Right atrium auricular region (tissue), 2 donors: ENCODE data around the gene PPARGC1A. TPM values are rescaled to one million over a fixed set of nuclear protein-coding genes. Genes with fewer than 3 reads are reported as not detected.

ENCODE experiments used
- DNase-seq: peaks from one replicate; pipeline ENCODE4 v3.0.0-alpha.2; 2019; ENCODE audit warnings: low spot score
- H3K27ac ChIP-seq, 2 donors: fragments of 200-600 bp; sonication (generic); 1 replicate in 1 of 2; 2 replicates in 1 of 2; pipeline ENCODE4 v1.5.1; 2016 to 2019
- H3K27me3 ChIP-seq, 2 donors: fragments of 200-600 bp; sonication (generic); one replicate each; pipeline versions ENCODE4 v1.5.1 to v1.6.0; 2017 to 2019
- H3K36me3 ChIP-seq: fragments of 200-600 bp; sonication (generic); one replicate; pipeline ENCODE4 v1.5.1; 2016
- H3K4me1 ChIP-seq, 2 donors: fragments of 200-600 bp; sonication (generic); one replicate each; pipeline versions ENCODE4 v1.5.1 to v1.6.0; 2017 to 2019
- H3K4me3 ChIP-seq, 2 donors: fragments of 200-600 bp; sonication (generic); 1 replicate in 1 of 2; 2 replicates in 1 of 2; pipeline ENCODE4 v1.5.1; 2017 to 2019; ENCODE audit warnings: mild to moderate bottlenecking in 1 of 2, moderate library complexity in 1 of 2
- H3K9me3 ChIP-seq, 2 donors: fragments of 200-600 bp; sonication (generic); one replicate each; pipeline ENCODE4 v1.5.1; 2019
- total RNA-seq, 2 donors: library from RNA; depleted of rRNA; stranded (reverse); fragments of >200 nt; gene quantifications; one replicate each; pipeline ENCODE4 v1.1.0, GENCODE V29; 2016
- TF ChIP-seq, protein P1 (sequence below), 2 donors: fragments of 200-600 bp; sonication (generic); IDR thresholded peaks; one replicate each; pipeline ENCODE4 v1.5.1; 2019; ENCODE audit warnings: antibody characterized with exemption in 2 of 2

The PPARGC1A gene
- total RNA-seq, 2 donors from 2014 or later = 41.6 to 72.3 TPM

DNA sequence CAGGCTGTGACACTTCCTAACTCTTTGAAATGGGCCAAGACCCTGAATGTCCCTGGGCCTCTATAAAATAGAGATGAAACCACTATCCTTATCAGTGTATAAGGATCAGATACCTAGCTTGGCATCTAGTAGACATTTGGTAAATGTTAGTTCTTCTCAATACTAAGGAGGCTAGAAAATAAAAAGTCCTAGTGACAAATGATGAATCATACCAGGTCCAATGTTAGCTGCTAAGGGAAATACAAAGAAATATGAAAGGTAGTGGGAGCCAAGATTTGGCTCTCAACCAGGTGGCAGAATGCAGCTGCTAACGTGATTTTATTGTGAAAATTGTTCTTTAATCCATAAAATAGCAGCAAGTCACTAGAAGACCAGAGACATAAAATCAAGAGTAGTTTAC, 19.8 kb upstream of the PPARGC1A start:
- TF ChIP-seq, protein P1, sequence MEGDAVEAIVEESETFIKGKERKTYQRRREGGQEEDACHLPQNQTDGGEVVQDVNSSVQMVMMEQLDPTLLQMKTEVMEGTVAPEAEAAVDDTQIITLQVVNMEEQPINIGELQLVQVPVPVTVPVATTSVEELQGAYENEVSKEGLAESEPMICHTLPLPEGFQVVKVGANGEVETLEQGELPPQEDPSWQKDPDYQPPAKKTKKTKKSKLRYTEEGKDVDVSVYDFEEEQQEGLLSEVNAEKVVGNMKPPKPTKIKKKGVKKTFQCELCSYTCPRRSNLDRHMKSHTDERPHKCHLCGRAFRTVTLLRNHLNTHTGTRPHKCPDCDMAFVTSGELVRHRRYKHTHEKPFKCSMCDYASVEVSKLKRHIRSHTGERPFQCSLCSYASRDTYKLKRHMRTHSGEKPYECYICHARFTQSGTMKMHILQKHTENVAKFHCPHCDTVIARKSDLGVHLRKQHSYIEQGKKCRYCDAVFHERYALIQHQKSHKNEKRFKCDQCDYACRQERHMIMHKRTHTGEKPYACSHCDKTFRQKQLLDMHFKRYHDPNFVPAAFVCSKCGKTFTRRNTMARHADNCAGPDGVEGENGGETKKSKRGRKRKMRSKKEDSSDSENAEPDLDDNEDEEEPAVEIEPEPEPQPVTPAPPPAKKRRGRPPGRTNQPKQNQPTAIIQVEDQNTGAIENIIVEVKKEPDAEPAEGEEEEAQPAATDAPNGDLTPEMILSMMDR (IDR thresholded peaks at IDR 0.05) = no peak
- no peaks in the 10 kb centered on the region for H3K36me3 ChIP-seq
- DNase-seq = no peak
- no peaks in the 10 kb centered on the region for H3K9me3 ChIP-seq
- no peak overlapping the region for H3K4me3 ChIP-seq
- no peak overlapping the region for H3K27ac ChIP-seq
- H3K4me1 ChIP-seq = peaks cover 0 to 4% of the 10 kb centered on the region in 2 donors
- no peaks in the 10 kb centered on the region for H3K27me3 ChIP-seq

DNA sequence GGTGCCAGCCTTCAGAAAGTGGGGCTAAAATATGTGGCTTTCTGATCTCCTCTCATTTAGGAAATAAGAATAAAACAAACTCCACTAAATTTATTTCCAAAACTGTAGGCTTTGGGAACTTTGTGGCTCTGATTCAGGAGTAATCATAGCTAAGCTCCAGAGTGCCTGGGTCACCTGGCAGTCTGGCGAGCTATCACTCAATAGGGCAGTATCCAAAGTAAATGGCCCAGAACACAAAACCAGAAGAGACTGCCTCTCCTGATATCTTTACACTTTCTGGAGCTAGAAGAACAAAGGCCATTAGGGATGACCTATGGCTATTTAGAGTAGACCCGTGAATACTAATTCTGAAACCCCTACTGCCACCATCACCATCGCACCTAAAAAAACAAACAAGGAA, 17.0 kb upstream of the PPARGC1A start:
- no peak for DNase-seq
- no peaks in the 10 kb centered on the region for H3K27me3 ChIP-seq
- TF ChIP-seq, protein P1 (IDR thresholded peaks at IDR 0.05) = no peak
- H3K27ac ChIP-seq = no peak overlapping the region
- H3K4me3 ChIP-seq = no peak overlapping the region
- H3K9me3 ChIP-seq = no peaks in the 10 kb centered on the region
- peaks cover 0 to 4% of the 10 kb centered on the region in 2 donors for H3K4me1 ChIP-seq
- no peaks in the 10 kb centered on the region for H3K36me3 ChIP-seq

DNA sequence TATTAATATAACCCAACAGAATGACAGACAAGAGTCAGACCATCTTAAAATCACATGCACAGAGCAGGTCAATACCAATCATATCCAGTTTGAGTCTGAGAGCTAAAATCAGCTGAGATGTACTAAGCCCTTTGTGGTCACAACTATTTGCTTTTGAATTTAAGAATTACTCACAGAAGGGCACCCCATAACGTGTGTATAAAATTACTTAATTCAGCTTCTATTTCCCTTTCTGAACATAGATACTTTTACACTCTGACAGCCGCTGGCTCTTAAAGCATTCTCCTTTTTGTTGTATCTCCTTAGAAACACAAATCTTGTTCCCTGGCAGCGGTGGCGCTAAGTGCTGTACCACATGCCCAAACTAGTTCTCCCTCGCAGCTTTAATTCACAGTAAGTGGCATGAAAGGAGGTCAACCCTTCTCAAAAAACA, 14.8 kb upstream of the PPARGC1A start:
- TF ChIP-seq, protein P1 (IDR thresholded peaks at IDR 0.05) = no peak
- Histone ChIP-seq H3K9me3 (no peaks in the 10 kb centered on the region), H3K27me3 (no peaks in the 10 kb centered on the region), H3K4me1 (peaks cover 0 to 4% of the 10 kb centered on the region in 2 donors), H3K4me3 (no peak overlapping the region), H3K36me3 (no peaks in the 10 kb centered on the region), H3K27ac (peak overlapping the region; percentile 68 to 84)
- no peak for DNase-seq

DNA sequence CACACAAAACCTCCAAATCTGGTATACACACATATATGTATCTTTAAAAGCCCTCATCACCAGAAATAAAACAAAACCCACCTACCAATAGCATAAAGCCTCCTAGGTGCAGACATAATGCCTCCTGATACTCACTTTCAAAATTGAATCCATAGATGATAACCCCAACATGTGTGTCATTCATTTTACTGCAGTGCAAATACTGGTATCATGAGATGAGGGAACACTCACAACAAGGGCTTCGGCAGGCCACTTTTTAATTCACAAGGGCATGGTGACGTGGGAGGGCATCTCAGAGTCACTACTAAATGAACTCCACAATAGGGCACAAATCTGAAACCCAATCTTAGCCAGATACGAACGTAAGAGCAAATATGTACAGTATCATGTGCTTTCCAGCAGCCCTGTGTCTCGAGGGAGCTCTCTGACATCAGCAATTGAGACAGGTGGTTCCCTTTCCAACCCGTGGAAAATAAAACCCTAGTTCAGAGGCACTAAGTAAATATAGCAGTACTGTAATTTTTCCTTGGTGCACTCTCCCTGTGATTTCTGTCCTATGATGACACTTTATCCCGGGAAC, 14.1 kb upstream of the PPARGC1A start:
- Histone ChIP-seq H3K9me3 (no peaks in the 10 kb centered on the region), H3K4me3 (no peak overlapping the region), H3K36me3 (no peaks in the 10 kb centered on the region), H3K4me1 (peaks cover 0 to 4% of the 10 kb centered on the region in 2 donors), H3K27ac (peak overlapping the region; percentile 68 to 84), H3K27me3 (no peaks in the 10 kb centered on the region)
- TF ChIP-seq, protein P1 (IDR thresholded peaks at IDR 0.05) = no peak
- DNase-seq = no peak

DNA sequence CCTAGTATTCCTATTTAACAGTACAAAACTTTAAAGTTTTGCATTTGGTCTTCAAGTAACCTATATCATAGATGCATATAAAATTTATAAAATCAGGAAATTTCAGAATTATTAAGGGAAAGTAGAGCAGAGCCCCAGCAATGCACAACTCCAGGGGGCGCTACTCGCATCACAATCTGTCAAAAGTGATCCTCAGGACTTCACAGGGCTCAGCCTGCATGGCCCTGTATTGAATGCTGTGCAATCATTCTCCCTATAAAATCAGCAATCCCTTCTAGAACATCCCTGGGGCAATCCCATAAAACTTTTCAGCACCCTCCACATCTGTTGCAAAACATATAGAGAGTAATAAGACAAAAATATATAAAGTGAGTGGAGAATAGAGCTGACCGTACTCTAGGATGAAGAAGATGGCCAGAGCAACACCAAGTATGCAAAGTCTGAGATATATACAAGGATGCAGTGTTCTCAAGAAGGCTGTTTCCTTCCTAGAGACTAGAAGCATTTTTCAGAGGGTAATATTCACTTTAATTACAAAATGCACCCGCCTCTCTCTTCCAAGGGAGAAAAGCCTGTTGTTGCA, 12.5 kb upstream of the PPARGC1A start:
- Histone ChIP-seq H3K27me3 (no peaks in the 10 kb centered on the region), H3K4me3 (no peak overlapping the region), H3K9me3 (no peaks in the 10 kb centered on the region), H3K27ac (no peak overlapping the region), H3K4me1 (peaks cover 0 to 4% of the 10 kb centered on the region in 2 donors), H3K36me3 (no peaks in the 10 kb centered on the region)
- TF ChIP-seq, protein P1 (IDR thresholded peaks at IDR 0.05) = no peak
- DNase-seq = no peak

DNA sequence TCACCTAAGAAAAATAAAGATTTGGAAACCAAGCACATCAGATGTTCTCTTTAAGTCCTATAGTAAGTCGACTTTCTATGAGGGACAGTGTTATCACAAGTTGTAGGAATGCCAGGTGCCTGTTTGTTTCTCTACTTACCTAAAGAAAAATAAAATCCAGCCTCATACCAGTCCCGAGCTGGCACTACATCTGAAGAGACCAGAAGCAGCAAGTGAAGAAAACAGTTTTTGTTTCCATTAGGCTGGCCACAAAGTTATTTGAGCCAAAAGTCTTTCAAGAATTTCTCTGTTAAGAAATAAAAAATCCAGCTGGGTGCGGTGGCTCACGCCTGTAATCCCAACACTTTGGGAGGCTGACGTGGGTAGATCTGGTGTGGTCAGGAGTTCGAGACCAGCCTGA, 10.8 kb upstream of the PPARGC1A start:
- H3K27me3 ChIP-seq = no peaks in the 10 kb centered on the region
- no peaks in the 10 kb centered on the region for H3K9me3 ChIP-seq
- no peak for DNase-seq
- no peak overlapping the region for H3K27ac ChIP-seq
- no peak overlapping the region for H3K4me3 ChIP-seq
- no peaks in the 10 kb centered on the region for H3K36me3 ChIP-seq
- TF ChIP-seq, protein P1 (IDR thresholded peaks at IDR 0.05) = no peak
- H3K4me1 ChIP-seq = peaks cover 0 to 4% of the 10 kb centered on the region in 2 donors
